Suprapubic skin (tissue), 4 donors: ENCODE measurements around the gene GPBAR1. TPM values are rescaled to one million over a fixed set of nuclear protein-coding genes. Genes with fewer than 3 reads are reported as not detected.

Experiments used
- DNase-seq, 2 donors: peaks; one replicate each; pipeline ENCODE4 v3.0.0-alpha.2; 2019; ENCODE audit warnings: low spot score in 2 of 2
- H3K27ac ChIP-seq: fragments of 200-600 bp; sonication (generic); one replicate; pipeline ENCODE4 v1.5.1; 2019
- H3K27me3 ChIP-seq: fragments of 200-600 bp; sonication (generic); one replicate; pipeline ENCODE4 v1.5.1; 2019
- H3K36me3 ChIP-seq: fragments of 200-600 bp; sonication (generic); one replicate; pipeline ENCODE4 v1.5.1; 2019
- H3K4me1 ChIP-seq: fragments of 200-600 bp; sonication (generic); one replicate; pipeline ENCODE4 v1.5.1; 2019
- H3K4me3 ChIP-seq: fragments of 200-600 bp; sonication (generic); one replicate; pipeline ENCODE4 v1.5.1; 2019; ENCODE audit warnings: mild to moderate bottlenecking
- H3K9me3 ChIP-seq: fragments of 200-600 bp; sonication (generic); one replicate; pipeline ENCODE4 v1.5.1; 2019
- CTCF ChIP-seq, 2 donors: fragments of 200-600 bp in 1 of 2; fragments of 450-650 bp in 1 of 2; sonication (generic) in 1 of 2; IDR thresholded peaks; one replicate each; pipeline ENCODE4 v1.5.1; 2016 to 2019; ENCODE audit warnings: antibody characterized with exemption in 2 of 2, mild to moderate bottlenecking in 1 of 2, moderate library complexity in 1 of 2
- EP300 ChIP-seq: sonication (generic); formaldehyde crosslinking; IDR thresholded peaks from one replicate; pipeline ENCODE4 v1.6.1; 2017; ENCODE audit warnings: antibody characterized with exemption
- POLR2A ChIP-seq, 2 donors: fragments of 450-650 bp; IDR thresholded peaks; one replicate each; pipeline ENCODE4 v1.6.1; 2017; ENCODE audit warnings: antibody characterized with exemption in 2 of 2, mild to moderate bottlenecking in 2 of 2, moderate library complexity in 2 of 2
- POLR2AphosphoS5 ChIP-seq, 3 donors: sonication (generic); formaldehyde crosslinking; IDR thresholded peaks; one replicate each; pipeline ENCODE4 v1.6.1; 2017; ENCODE audit warnings: antibody characterized with exemption in 3 of 3
- WGBS: methylation state at CpG from one replicate; pipeline ENCODE4 v1.1.5; 2018; 5-methylcytosine and 5-hydroxymethylcytosine counted together
- total RNA-seq, 4 donors: library from RNA; depleted of rRNA; stranded (reverse); fragments of >200 nt; gene quantifications; one replicate each; pipeline ENCODE4 v1.1.0, GENCODE V29; 2016

GPBAR1 gene
- total RNA-seq, 4 donors from 2014 or later: 0.98 to 2.0 (median 1.6) TPM; not detected in 1

DNA sequence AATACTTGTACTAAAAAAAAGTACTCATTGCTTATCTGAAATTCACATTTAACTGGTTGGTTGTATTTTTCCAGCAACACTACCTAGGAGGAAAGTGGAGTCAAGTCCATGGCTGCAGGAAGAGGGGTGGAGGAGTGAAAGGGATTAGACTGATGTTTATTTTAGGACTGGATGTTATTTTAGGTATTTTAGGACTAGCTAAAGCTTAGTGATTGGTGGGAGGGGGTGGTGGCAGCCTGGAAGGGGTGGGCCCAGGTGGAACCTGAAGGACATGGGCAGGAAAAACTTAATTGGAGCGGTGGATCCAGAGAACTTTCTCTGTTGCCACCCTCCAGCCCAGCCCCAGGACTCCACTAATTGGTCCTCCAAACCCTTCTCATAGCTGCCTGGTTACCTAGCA lies 35.4 kb downstream of the GPBAR1 start:
- Histone ChIP-seq H3K4me1 (peaks cover 56% of the 10 kb centered on the region), H3K9me3 (no peaks in the 10 kb centered on the region), H3K4me3 (no peak overlapping the region), H3K27me3 (no peaks in the 10 kb centered on the region), H3K27ac (peak overlapping the region; percentile 72), H3K36me3 (no peaks in the 10 kb centered on the region)
- WGBS: 82% methylated on average over 1 of the region's 1 CpG
- TF ChIP-seq CTCF (IDR thresholded peaks at IDR 0.05) (no peak), POLR2AphosphoS5 (IDR thresholded peaks at IDR 0.05) (no peak), POLR2A (IDR thresholded peaks at IDR 0.05) (no peak), EP300 (no peak)
- no peak for DNase-seq

DNA sequence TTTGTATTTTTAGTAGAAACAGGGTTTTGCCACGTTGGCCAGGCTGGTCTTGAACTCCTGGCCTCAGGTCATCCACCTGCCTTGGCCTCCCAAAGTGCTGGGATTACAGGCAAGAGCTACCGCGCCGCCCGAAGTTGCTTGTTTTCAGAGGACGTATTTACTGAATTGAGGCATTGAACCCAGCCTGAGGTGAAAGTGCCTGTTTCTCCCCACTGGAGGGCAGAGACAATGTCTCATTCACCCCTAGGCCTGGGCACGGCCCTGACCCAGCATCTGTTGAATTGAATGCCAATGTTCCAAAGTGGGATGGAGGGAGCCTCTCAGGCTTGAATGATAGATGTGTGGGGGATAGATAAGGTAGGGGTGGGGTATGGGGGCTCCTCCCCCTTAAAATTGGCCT lies 36.0 kb downstream of the GPBAR1 start:
- 77% methylated on average over 7 of the region's 7 CpGs for WGBS
- TF ChIP-seq POLR2AphosphoS5 (IDR thresholded peaks at IDR 0.05) (no peak), CTCF (IDR thresholded peaks at IDR 0.05) (no peak), EP300 (no peak), POLR2A (IDR thresholded peaks at IDR 0.05) (no peak)

GRCh38 chr2:218298314-218298875 lies 37.6 kb downstream of the GPBAR1 start:
- WGBS: 43% methylated on average over 6 of the region's 6 CpGs
- no peak for DNase-seq
- Histone ChIP-seq H3K36me3 (no peaks in the 10 kb centered on the region), H3K4me3 (no peak overlapping the region), H3K4me1 (peaks cover 47% of the 10 kb centered on the region), H3K27ac (peak overlapping the region; percentile 57), H3K27me3 (no peaks in the 10 kb centered on the region), H3K9me3 (no peaks in the 10 kb centered on the region)
- TF ChIP-seq POLR2AphosphoS5 (IDR thresholded peaks at IDR 0.05) (no peak), EP300 (no peak), CTCF (IDR thresholded peaks at IDR 0.05) (no peak), POLR2A (IDR thresholded peaks at IDR 0.05) (no peak)

More for the DNA sequence above, 36.0 kb downstream of the GPBAR1 start:
- peak in 1 of 2 donors; percentile 57 for DNase-seq
- H3K36me3 ChIP-seq: no peaks in the 10 kb centered on the region
- H3K27me3 ChIP-seq: no peaks in the 10 kb centered on the region
- no peaks in the 10 kb centered on the region for H3K9me3 ChIP-seq
- H3K4me1 ChIP-seq: peaks cover 57% of the 10 kb centered on the region
- H3K4me3 ChIP-seq: no peak overlapping the region
- no peak overlapping the region for H3K27ac ChIP-seq

GRCh38 chr2:218300141-218300540 lies 39.3 kb downstream of the GPBAR1 start:
- no peaks in the 10 kb centered on the region for H3K27me3 ChIP-seq
- no peak for DNase-seq
- TF ChIP-seq POLR2A (IDR thresholded peaks at IDR 0.05): no peak
- TF ChIP-seq CTCF (IDR thresholded peaks at IDR 0.05): no peak
- TF ChIP-seq POLR2AphosphoS5 (IDR thresholded peaks at IDR 0.05): no peak
- TF ChIP-seq EP300: no peak

GRCh38 chr2:218301176-218301819 lies 40.5 kb downstream of the GPBAR1 start:
- H3K27me3 ChIP-seq: no peaks in the 10 kb centered on the region
- peak; percentile 90 to 91 for DNase-seq
- H3K27ac ChIP-seq: no peak overlapping the region
- H3K4me3 ChIP-seq: no peak overlapping the region
- TF ChIP-seq CTCF (IDR thresholded peaks at IDR 0.05) (peak; percentile 90 to 96), POLR2AphosphoS5 (IDR thresholded peaks at IDR 0.05) (no peak)
- no peaks in the 10 kb centered on the region for H3K9me3 ChIP-seq
- peaks cover 21% of the 10 kb centered on the region for H3K4me1 ChIP-seq
- WGBS: 15% methylated on average over 6 of the region's 9 CpGs
- no peaks in the 10 kb centered on the region for H3K36me3 ChIP-seq

More at GRCh38 chr2:218300141-218300540, 39.3 kb downstream of the GPBAR1 start:
- Histone ChIP-seq H3K4me3 (no peak overlapping the region), H3K36me3 (no peaks in the 10 kb centered on the region), H3K27ac (no peak overlapping the region), H3K9me3 (no peaks in the 10 kb centered on the region), H3K4me1 (peaks cover 31% of the 10 kb centered on the region)
- 77% methylated on average over 4 of the region's 4 CpGs for WGBS
